ENCODE data around the gene HPS3. TPM values are rescaled to one million over a fixed set of nuclear protein-coding genes. Genes with fewer than 3 reads are reported as not detected.

HPS3 gene
- polyA plus RNA-seq, 1 of the 3 experiments (the other 2 are of a cell fraction): 9.4 TPM

DNA sequence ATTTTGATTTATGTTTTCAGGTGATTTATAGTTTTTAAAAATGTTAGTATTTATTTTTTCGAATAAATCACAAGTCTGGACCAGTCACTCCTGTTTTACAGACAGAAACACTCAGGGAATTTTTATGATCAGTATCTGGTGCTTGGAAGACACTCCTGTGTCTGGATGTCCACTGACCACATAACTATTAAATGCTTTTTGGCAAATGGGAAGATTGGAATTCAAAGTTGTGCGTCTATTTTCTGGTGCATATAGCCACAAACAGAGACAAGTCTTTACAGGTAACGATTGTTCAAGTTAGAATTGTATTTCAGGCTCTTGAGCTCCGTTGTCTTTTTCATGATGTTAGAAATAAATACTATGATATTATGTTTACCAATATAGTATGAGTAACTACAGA is 80.0 kb downstream of the HPS3 start (continued):
- TF ChIP-seq, protein P1, sequence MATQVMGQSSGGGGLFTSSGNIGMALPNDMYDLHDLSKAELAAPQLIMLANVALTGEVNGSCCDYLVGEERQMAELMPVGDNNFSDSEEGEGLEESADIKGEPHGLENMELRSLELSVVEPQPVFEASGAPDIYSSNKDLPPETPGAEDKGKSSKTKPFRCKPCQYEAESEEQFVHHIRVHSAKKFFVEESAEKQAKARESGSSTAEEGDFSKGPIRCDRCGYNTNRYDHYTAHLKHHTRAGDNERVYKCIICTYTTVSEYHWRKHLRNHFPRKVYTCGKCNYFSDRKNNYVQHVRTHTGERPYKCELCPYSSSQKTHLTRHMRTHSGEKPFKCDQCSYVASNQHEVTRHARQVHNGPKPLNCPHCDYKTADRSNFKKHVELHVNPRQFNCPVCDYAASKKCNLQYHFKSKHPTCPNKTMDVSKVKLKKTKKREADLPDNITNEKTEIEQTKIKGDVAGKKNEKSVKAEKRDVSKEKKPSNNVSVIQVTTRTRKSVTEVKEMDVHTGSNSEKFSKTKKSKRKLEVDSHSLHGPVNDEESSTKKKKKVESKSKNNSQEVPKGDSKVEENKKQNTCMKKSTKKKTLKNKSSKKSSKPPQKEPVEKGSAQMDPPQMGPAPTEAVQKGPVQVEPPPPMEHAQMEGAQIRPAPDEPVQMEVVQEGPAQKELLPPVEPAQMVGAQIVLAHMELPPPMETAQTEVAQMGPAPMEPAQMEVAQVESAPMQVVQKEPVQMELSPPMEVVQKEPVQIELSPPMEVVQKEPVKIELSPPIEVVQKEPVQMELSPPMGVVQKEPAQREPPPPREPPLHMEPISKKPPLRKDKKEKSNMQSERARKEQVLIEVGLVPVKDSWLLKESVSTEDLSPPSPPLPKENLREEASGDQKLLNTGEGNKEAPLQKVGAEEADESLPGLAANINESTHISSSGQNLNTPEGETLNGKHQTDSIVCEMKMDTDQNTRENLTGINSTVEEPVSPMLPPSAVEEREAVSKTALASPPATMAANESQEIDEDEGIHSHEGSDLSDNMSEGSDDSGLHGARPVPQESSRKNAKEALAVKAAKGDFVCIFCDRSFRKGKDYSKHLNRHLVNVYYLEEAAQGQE (IDR thresholded peaks at IDR 0.05; ENCODE audit: low read depth, low read length): no peak
- no peak for TF ChIP-seq SIN3A (IDR thresholded peaks at IDR 0.05; ENCODE audit: borderline replicate concordance, low read depth, low read length)
- TF ChIP-seq, protein P2, sequence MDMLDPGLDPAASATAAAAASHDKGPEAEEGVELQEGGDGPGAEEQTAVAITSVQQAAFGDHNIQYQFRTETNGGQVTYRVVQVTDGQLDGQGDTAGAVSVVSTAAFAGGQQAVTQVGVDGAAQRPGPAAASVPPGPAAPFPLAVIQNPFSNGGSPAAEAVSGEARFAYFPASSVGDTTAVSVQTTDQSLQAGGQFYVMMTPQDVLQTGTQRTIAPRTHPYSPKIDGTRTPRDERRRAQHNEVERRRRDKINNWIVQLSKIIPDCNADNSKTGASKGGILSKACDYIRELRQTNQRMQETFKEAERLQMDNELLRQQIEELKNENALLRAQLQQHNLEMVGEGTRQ (IDR thresholded peaks at IDR 0.05; ENCODE audit: borderline replicate concordance, low read depth, low read length): no peak

DNA sequence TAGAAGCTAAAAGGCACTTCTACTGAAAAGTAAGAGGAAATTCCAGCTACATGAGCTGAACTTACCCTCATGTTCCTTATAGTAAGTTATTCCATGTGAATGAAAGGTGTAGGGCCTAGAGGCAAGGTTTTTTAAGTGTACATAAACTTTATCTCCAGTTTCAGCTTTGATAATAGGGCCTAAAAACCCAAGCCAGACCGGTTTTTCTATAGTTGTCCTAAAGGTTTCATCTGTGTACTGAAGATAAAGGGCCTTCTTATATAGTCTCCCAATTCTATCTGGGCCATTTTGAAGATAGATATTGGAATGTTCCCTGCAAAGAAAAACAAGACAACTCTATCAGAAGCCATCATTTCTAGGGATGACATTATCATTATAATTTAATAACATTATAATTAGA is 82.9 kb downstream of the HPS3 start:
- Histone ChIP-seq H3K9me2 (no peaks in the 10 kb centered on the region), H3K9ac (no peak overlapping the region), H3K27ac (ENCODE audit: low read depth in 2 of 2, low read length in 1 of 2) (no peak overlapping the region), H3F3A (replicated peaks; ENCODE audit: insufficient read depth) (no peaks in the 10 kb centered on the region), H3K79me2 (ENCODE audit: insufficient read depth) (no peaks in the 10 kb centered on the region), H3K4me1 (ENCODE audit: control insufficient read depth in 1 of 2, insufficient read depth in 2 of 2, low read depth in 1 of 2, low read length in 1 of 2) (peaks cover 0 to 5% of the 10 kb centered on the region in 2 experiments; a peak in 2 of 4 replicates), H3K27me3 (ENCODE audit: insufficient read depth) (no peaks in the 10 kb centered on the region), H3K4me2 (no peak overlapping the region), H3K4me3 (ENCODE audit: low read depth in 2 of 2, low read length in 1 of 2) (no peak overlapping the region), H4K20me1 (ENCODE audit: insufficient read depth) (no peaks in the 10 kb centered on the region), H3K36me3 (replicated peaks in 1 of 2; ENCODE audit: control insufficient read depth in 1 of 2, insufficient read depth in 2 of 2, low read length in 1 of 2) (no peaks in the 10 kb centered on the region), H3K9me3 (no peaks in the 10 kb centered on the region), H2AFZ (ENCODE audit: low read depth) (no peak overlapping the region)
- 63% methylated on average over 1 of the region's 1 CpG for WGBS (ENCODE audit: low lambda C conversion rate)
- POLR2A ChIA-PET: no interaction called here
- no peak for DNase-seq
- TF ChIP-seq, protein P3, sequence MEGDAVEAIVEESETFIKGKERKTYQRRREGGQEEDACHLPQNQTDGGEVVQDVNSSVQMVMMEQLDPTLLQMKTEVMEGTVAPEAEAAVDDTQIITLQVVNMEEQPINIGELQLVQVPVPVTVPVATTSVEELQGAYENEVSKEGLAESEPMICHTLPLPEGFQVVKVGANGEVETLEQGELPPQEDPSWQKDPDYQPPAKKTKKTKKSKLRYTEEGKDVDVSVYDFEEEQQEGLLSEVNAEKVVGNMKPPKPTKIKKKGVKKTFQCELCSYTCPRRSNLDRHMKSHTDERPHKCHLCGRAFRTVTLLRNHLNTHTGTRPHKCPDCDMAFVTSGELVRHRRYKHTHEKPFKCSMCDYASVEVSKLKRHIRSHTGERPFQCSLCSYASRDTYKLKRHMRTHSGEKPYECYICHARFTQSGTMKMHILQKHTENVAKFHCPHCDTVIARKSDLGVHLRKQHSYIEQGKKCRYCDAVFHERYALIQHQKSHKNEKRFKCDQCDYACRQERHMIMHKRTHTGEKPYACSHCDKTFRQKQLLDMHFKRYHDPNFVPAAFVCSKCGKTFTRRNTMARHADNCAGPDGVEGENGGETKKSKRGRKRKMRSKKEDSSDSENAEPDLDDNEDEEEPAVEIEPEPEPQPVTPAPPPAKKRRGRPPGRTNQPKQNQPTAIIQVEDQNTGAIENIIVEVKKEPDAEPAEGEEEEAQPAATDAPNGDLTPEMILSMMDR (IDR thresholded peaks at IDR 0.05): no peak
- TF ChIP-seq GABPA (IDR thresholded peaks at IDR 0.05; ENCODE audit: low read depth) (no peak), RFX5 (IDR thresholded peaks at IDR 0.05; ENCODE audit: low read length) (no peak), RXRA (IDR thresholded peaks at IDR 0.05; ENCODE audit: borderline replicate concordance, low read depth) (no peak), TEAD4 (IDR thresholded peaks at IDR 0.05; ENCODE audit: borderline replicate concordance, insufficient read depth) (no peak), EP300 (IDR thresholded peaks at IDR 0.05; ENCODE audit: borderline replicate concordance in 1 of 2, low read depth in 1 of 2, low read length in 1 of 2) (no peak), EZH2phosphoT487 (IDR thresholded peaks at IDR 0.05; ENCODE audit: borderline replicate concordance, low read depth) (no peak), SMC3 (IDR thresholded peaks at IDR 0.05; ENCODE audit: low read depth, low read length) (no peak)
- TF ChIP-seq, protein P4, sequence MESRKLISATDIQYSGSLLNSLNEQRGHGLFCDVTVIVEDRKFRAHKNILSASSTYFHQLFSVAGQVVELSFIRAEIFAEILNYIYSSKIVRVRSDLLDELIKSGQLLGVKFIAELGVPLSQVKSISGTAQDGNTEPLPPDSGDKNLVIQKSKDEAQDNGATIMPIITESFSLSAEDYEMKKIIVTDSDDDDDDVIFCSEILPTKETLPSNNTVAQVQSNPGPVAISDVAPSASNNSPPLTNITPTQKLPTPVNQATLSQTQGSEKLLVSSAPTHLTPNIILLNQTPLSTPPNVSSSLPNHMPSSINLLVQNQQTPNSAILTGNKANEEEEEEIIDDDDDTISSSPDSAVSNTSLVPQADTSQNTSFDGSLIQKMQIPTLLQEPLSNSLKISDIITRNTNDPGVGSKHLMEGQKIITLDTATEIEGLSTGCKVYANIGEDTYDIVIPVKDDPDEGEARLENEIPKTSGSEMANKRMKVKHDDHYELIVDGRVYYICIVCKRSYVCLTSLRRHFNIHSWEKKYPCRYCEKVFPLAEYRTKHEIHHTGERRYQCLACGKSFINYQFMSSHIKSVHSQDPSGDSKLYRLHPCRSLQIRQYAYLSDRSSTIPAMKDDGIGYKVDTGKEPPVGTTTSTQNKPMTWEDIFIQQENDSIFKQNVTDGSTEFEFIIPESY (IDR thresholded peaks at IDR 0.05; ENCODE audit: borderline replicate concordance, low read depth): no peak
- TF ChIP-seq, protein P5, sequence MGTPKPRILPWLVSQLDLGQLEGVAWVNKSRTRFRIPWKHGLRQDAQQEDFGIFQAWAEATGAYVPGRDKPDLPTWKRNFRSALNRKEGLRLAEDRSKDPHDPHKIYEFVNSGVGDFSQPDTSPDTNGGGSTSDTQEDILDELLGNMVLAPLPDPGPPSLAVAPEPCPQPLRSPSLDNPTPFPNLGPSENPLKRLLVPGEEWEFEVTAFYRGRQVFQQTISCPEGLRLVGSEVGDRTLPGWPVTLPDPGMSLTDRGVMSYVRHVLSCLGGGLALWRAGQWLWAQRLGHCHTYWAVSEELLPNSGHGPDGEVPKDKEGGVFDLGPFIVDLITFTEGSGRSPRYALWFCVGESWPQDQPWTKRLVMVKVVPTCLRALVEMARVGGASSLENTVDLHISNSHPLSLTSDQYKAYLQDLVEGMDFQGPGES (IDR thresholded peaks at IDR 0.05; ENCODE audit: low read depth, low read length): no peak
- TF ChIP-seq, protein P6, sequence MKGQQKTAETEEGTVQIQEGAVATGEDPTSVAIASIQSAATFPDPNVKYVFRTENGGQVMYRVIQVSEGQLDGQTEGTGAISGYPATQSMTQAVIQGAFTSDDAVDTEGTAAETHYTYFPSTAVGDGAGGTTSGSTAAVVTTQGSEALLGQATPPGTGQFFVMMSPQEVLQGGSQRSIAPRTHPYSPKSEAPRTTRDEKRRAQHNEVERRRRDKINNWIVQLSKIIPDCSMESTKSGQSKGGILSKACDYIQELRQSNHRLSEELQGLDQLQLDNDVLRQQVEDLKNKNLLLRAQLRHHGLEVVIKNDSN (IDR thresholded peaks at IDR 0.05; ENCODE audit: borderline replicate concordance, low read depth): no peak
- CTCF ChIA-PET: no interaction called here

Data from SK-N-SH (cell line).